Esophagus muscularis mucosa (tissue), 4 donors: Measurements from ENCODE around the gene TMEM225B. TPM values are rescaled to one million over a fixed set of nuclear protein-coding genes. Genes with fewer than 3 reads are reported as not detected.
"Not testable (repeated sequence)": the region's sequence is repeated elsewhere in the genome, so short reads cannot be mapped to it uniquely, and the experiment has no call there.

Source experiments
- DNase-seq: peaks from one replicate; pipeline ENCODE4 v3.0.0-alpha.2; 2017; ENCODE audit errors: extremely low spot score
- H3K27ac ChIP-seq, 4 donors: fragments of 200-600 bp; sonication (generic); replicated peaks in 1 of 4; 1 replicate in 3 of 4; 2 replicates in 1 of 4; pipeline ENCODE4 v1.5.1; 2016 to 2019; ENCODE audit warnings: mild to moderate bottlenecking in 1 of 4
- H3K27me3 ChIP-seq, 4 donors: fragments of 200-600 bp; sonication (generic); one replicate each; pipeline versions ENCODE4 v1.5.1 to v1.6.0; 2016 to 2019
- H3K36me3 ChIP-seq, 4 donors: fragments of 200-600 bp; sonication (generic); one replicate each; pipeline ENCODE4 v1.5.1; 2016 to 2019
- H3K4me1 ChIP-seq, 4 donors: fragments of 200-600 bp; sonication (generic); one replicate each; pipeline ENCODE4 v1.5.1; 2016 to 2019
- H3K4me3 ChIP-seq, 4 donors: fragments of 200-600 bp; sonication (generic); 1 replicate in 2 of 4; 2 replicates in 2 of 4; pipeline ENCODE4 v1.5.1; 2016 to 2019; ENCODE audit warnings: mild to moderate bottlenecking in 4 of 4, moderate library complexity in 1 of 4
- H3K9me3 ChIP-seq, 4 donors: fragments of 200-600 bp; sonication (generic); 1 replicate in 3 of 4; 2 replicates in 1 of 4; pipeline ENCODE4 v1.5.1; 2016 to 2019
- EP300 ChIP-seq: sonication (generic); formaldehyde crosslinking; IDR thresholded peaks from one replicate; pipeline ENCODE4 v1.6.1; 2017; ENCODE audit warnings: antibody characterized with exemption
- POLR2A ChIP-seq: fragments of 450-650 bp; IDR thresholded peaks from one replicate; pipeline ENCODE4 v1.6.1; 2017; ENCODE audit warnings: antibody characterized with exemption, moderate library complexity, mild to moderate bottlenecking, low read depth
- POLR2AphosphoS5 ChIP-seq, 2 donors: sonication (generic); formaldehyde crosslinking; IDR thresholded peaks; one replicate each; pipeline ENCODE4 v1.6.1; 2017; ENCODE audit warnings: antibody characterized with exemption in 2 of 2
- WGBS: methylation state at CpG from one replicate; pipeline ENCODE4 v1.1.5; 2018; 5-methylcytosine and 5-hydroxymethylcytosine counted together
- intact Hi-C: fragments of 100-400 bp; cut with DNase I; formaldehyde crosslinking; loops from one replicate; pipeline ENCODE4 v1.15.1; 2023
- total RNA-seq, 4 donors: library from RNA; depleted of rRNA; stranded (reverse); fragments of >200 nt; gene quantifications; one replicate each; pipeline versions ENCODE4 v1.1.0 to v1.2.1, GENCODE V29; 2016
- TF ChIP-seq, protein P1 (sequence below), 3 experiments: fragments of 200-600 bp in 2 of 3; fragments of 450-650 bp in 1 of 3; sonication (generic) in 2 of 3; IDR thresholded peaks; one replicate each; pipeline ENCODE4 v1.5.1; 2017 to 2019; ENCODE audit warnings: antibody characterized with exemption in 3 of 3, mild to moderate bottlenecking in 2 of 3, moderate library complexity in 1 of 3

TMEM225B gene
- total RNA-seq, 4 donors from 2014 or later = 0.32 to 0.57 TPM; not detected in 2

DNA sequence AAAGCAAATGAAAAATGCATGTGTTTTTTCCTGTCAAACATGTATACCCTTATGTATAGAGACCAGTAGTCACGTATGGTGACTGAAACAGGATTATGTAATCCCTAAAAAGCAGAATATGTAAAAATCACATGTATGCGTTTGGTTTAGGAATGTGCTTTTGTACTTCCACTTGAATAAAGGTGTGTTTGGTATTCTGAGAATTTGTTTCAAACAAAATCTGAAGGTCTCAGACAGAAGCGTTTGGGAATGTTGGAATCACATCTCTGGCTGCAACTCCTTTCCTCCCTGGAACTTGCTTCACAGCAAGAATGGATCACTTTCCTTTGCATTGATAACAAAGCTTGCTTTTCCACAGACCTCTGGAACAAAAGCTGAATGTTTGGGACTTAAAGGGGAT, 21.8 kb upstream of the TMEM225B start:
- intact Hi-C loops = no loop called here
- peaks cover 5 to 39% (median 25%) of the 10 kb centered on the region in 4 donors for H3K36me3 ChIP-seq
- WGBS = 81% methylated on average over 3 of the region's 3 CpGs

DNA sequence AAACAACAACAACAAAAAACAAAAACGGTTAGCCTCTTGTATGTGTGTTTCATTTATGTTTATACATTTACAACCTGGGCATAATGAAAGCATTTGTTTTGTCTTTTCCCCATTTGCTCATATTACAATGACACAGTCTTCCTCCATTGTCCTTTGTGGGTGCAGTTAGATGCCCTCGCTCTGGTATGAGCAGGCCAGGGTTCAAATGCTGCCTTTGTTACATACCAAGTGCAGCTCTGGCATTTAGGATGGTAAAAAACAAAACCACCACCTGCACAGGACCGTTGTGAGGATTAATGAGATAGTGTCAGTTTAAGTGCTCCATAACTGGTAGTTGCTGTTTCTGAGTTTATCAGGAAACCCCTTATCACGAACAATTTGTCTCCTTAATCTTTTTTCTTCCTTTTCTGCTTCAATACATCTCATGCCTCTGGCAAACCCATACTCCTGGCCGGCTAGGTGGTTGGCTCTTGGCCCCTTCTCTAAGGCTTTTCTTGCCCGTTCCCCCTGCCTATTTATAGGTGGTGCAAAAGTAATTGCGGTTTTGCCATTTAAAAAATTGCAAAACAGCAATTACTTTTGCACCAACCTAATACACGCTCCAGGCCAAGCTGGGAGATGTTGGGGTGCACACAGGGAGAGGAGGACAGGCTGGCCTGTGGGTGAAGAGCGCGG, 18.6 kb upstream of the TMEM225B start:
- no peak for DNase-seq
- 48% methylated on average over 10 of the region's 10 CpGs for WGBS
- TF ChIP-seq POLR2AphosphoS5 (IDR thresholded peaks at IDR 0.05) (no peak), EP300 (no peak), POLR2A (no peak)
- Histone ChIP-seq H3K9me3 (no peaks in the 10 kb centered on the region), H3K27ac (peak overlapping the region; percentile 44 to 70 (median 66)), H3K36me3 (peaks cover 0 to 7% (median 0%) of the 10 kb centered on the region in 4 donors), H3K4me3 (peak overlapping the region; percentile 71 to 82 (median 74)), H3K27me3 (no peaks in the 10 kb centered on the region), H3K4me1 (peaks cover 8 to 18% (median 17%) of the 10 kb centered on the region in 4 donors)
- intact Hi-C loops = no loop called here

More for the DNA sequence above, 21.8 kb upstream of the TMEM225B start:
- no peaks in the 10 kb centered on the region for H3K9me3 ChIP-seq
- no peaks in the 10 kb centered on the region for H3K27me3 ChIP-seq
- H3K27ac ChIP-seq = no peak overlapping the region
- no peak for DNase-seq
- no peak overlapping the region for H3K4me3 ChIP-seq
- TF ChIP-seq POLR2AphosphoS5 (IDR thresholded peaks at IDR 0.05) (no peak), POLR2A (no peak), EP300 (no peak)
- TF ChIP-seq, protein P1, sequence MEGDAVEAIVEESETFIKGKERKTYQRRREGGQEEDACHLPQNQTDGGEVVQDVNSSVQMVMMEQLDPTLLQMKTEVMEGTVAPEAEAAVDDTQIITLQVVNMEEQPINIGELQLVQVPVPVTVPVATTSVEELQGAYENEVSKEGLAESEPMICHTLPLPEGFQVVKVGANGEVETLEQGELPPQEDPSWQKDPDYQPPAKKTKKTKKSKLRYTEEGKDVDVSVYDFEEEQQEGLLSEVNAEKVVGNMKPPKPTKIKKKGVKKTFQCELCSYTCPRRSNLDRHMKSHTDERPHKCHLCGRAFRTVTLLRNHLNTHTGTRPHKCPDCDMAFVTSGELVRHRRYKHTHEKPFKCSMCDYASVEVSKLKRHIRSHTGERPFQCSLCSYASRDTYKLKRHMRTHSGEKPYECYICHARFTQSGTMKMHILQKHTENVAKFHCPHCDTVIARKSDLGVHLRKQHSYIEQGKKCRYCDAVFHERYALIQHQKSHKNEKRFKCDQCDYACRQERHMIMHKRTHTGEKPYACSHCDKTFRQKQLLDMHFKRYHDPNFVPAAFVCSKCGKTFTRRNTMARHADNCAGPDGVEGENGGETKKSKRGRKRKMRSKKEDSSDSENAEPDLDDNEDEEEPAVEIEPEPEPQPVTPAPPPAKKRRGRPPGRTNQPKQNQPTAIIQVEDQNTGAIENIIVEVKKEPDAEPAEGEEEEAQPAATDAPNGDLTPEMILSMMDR (IDR thresholded peaks at IDR 0.05) = no peak
- H3K4me1 ChIP-seq = peaks cover 8 to 18% (median 17%) of the 10 kb centered on the region in 4 donors

DNA sequence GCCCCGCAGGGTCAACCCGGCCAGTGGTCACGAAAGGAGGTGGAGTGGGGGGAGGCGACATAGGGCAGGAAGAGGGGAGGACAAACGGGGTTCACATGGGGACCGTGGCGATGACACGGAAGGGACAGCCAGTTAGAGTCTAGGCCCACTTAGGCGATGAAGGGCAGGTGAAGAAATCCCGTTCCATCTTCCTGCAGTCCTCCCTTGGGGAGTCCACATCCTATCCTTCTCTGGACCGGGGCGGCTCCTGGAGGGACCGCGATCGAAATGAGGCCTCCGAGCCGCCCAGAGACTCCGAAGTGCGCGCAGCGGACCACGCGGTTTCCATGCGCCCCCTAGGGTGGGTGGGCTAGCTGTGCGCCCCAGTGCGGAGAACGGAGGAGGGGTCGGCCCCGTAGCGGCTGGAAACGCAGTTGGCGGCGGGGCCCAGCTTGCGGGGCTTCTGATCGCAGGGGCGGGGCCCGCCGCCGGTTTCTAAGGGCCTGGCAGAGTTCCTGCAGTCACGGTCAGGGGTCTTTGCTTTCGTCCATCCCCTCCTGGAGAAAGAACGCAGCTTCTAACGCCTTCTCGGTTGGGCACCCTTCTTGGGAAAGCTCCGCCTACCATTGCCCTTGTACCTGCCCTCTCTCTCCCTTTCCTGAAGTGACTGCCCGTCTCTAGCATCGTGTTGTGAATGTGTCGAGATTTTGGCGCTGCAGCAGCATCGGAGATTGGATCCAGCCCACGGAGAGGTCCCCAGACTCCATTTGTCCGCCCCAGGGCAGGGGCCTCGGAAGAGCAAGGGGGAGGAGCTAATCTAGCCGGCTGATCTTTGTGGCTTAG, 17.9 kb upstream of the TMEM225B start:
- H3K4me3 ChIP-seq = peak overlapping the region; percentile 71 to 82 (median 74)
- no peaks in the 10 kb centered on the region for H3K27me3 ChIP-seq
- peaks cover 8 to 18% (median 17%) of the 10 kb centered on the region in 4 donors for H3K4me1 ChIP-seq
- peak overlapping the region; percentile 44 to 70 (median 66) for H3K27ac ChIP-seq
- peaks cover 0 to 4% (median 0%) of the 10 kb centered on the region in 4 donors for H3K36me3 ChIP-seq
- WGBS = 2% methylated on average over 40 of the region's 54 CpGs
- no peak for TF ChIP-seq POLR2A
- TF ChIP-seq, protein P1 (IDR thresholded peaks at IDR 0.05) = peak in 1 of 3 experiments; percentile 35
- intact Hi-C loops = no loop called here
- no peaks in the 10 kb centered on the region for H3K9me3 ChIP-seq
- no peak for DNase-seq

DNA sequence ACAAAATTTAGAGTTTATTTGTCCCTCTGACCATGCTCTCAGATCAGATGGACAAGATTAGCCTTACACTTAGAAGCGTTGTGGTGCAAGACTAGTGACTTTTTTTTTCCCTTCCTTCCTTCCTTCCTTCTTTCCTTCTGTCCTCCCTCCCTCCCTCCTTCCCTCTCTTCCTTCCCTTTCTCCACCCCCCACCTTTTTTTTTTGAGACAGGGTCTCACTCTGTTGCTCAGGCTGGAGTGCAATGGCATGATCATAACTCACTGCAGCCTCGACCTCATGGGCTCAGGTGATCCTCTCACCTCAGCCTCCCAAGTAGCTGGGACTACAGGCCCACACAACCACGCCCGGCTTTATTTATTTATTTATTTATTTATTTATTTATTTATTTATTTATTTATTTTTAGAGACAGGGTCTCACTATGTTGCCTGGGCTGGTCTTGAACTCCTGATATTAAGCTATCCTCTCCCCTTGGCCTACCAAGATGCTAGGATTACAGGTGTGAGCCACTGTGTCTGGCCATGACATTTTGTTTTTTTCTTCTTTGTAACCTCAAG, 17.2 kb upstream of the TMEM225B start:
- peak overlapping the region; percentile 44 to 70 (median 66) for H3K27ac ChIP-seq
- H3K4me1 ChIP-seq = peaks cover 8 to 18% (median 17%) of the 10 kb centered on the region in 4 donors
- H3K36me3 ChIP-seq, intact Hi-C loops, H3K9me3 ChIP-seq, H3K27me3 ChIP-seq, DNase-seq: not testable (repeated sequence)
- peak overlapping the region; percentile 71 to 82 (median 74) for H3K4me3 ChIP-seq
- WGBS = 57% methylated on average over 4 of the region's 4 CpGs

DNA sequence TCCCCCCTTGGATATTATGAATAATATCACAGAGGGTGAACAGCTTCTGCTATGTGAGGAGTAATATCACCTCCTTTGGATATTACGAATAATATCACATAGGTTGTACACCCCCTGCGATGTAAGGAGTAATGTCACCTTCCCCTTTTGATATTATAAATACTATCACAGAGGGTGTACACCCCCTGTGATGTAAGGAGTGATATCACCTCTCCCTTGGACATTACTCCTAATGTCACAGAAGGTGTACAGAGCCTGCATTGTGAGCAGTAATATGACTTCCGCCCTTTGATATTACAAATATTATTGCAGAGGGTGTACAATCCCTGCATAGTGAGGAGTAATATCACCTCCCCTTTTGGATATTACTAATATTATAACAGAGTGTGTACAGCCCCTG, 9.2 kb upstream of the TMEM225B start:
- DNase-seq = no peak
- Histone ChIP-seq H3K4me1 (no peaks in the 10 kb centered on the region), H3K9me3 (no peaks in the 10 kb centered on the region), H3K4me3 (no peak overlapping the region), H3K27me3 (peaks cover 0 to 22% (median 0%) of the 10 kb centered on the region in 4 donors), H3K27ac (no peak overlapping the region), H3K36me3 (no peaks in the 10 kb centered on the region)
- TF ChIP-seq EP300 = no peak
- TF ChIP-seq, protein P1 (IDR thresholded peaks at IDR 0.05) = no peak
- TF ChIP-seq POLR2AphosphoS5 (IDR thresholded peaks at IDR 0.05) = no peak
- TF ChIP-seq POLR2A = no peak
- WGBS = 81% methylated on average over 3 of the region's 3 CpGs
- intact Hi-C loops = no loop called here
